ENCODE results near the gene ACAD10. TPM values are rescaled to one million over a fixed set of nuclear protein-coding genes. Genes with fewer than 3 reads are reported as not detected.

The ACAD10 gene
- total RNA-seq, 4 donors from 2014 or later, result 49.0 to 198 (median 54.7) TPM

GRCh38 chr12:111792155-111792855 lies 106.5 kb downstream of the ACAD10 start:
- Histone ChIP-seq H3K36me3 (peaks cover 0 to 70% (median 32%) of the 10 kb centered on the region in 4 donors), H3K4me3 (no peak overlapping the region), H3K27ac (peak overlapping the region; percentile 51 to 67 (median 53)), H3K9me3 (no peaks in the 10 kb centered on the region), H3K4me1 (peaks cover 0 to 19% (median 9%) of the 10 kb centered on the region in 4 donors), H3K27me3 (no peaks in the 10 kb centered on the region)
- 89% methylated on average over 27 of the region's 27 CpGs; no CpG with 5 or more reads in 1 of the 2 donors for WGBS, 2 donors (ENCODE audit: low coverage in 1 of 2)
- TF ChIP-seq POLR2A (IDR thresholded peaks at IDR 0.05) (no peak), POLR2AphosphoS5 (IDR thresholded peaks at IDR 0.05) (peak in 2 of 3 donors; percentile 16 to 25)
- intact Hi-C loops (cut with DNase I; ENCODE audit: low total_unique reads) (no loop called here), in situ Hi-C loops (cut with MboI; ENCODE audit: low pct_ligation_motif_present in 1 of 4, low pct_unique_long_range_greater_than_20kb in 1 of 4, low sequenced_read_pairs in 3 of 4) (no loop called here)
- DNase-seq, result peak; percentile 69

DNA sequence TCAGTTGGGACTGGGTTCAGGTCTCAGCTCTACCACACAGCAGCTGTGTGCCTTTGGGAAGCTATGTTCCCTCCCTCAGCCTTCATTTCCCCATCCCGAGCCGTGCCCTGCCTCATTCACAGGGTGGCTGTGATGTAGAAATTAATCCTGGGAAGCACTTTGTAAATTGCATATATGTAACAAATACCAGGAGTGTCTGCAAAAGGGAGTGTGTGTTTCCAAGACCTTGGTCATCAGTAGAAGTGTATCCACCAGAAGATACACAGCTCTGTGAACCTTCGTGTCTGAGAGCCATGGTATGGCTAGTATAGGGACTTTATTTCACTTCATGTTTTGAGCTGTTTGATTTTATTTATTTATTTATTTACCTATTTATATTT lies 107.0 kb downstream of the ACAD10 start:
- Histone ChIP-seq H3K27me3 (no peaks in the 10 kb centered on the region), H3K4me3 (no peak overlapping the region), H3K27ac (peak overlapping the region in 3 of 4 donors; percentile 51 to 67 (median 52)), H3K9me3 (no peaks in the 10 kb centered on the region), H3K36me3 (peaks cover 0 to 76% (median 34%) of the 10 kb centered on the region in 4 donors), H3K4me1 (peaks cover 0 to 15% (median 7%) of the 10 kb centered on the region in 4 donors)
- intact Hi-C loops (cut with DNase I; ENCODE audit: low total_unique reads), result no loop called here
- in situ Hi-C loops (cut with MboI; ENCODE audit: low pct_ligation_motif_present in 1 of 4, low pct_unique_long_range_greater_than_20kb in 1 of 4, low sequenced_read_pairs in 3 of 4), result no loop called here
- DNase-seq, result no peak
- 75 to 93% methylated on average over 3 of the region's 3 CpGs for WGBS, 2 donors (ENCODE audit: low coverage in 1 of 2)
- TF ChIP-seq POLR2AphosphoS5 (IDR thresholded peaks at IDR 0.05) (no peak), EP300 (IDR thresholded peaks at IDR 0.05; ENCODE audit: low read depth) (no peak), POLR2A (IDR thresholded peaks at IDR 0.05) (no peak)
- TF ChIP-seq, protein P1, sequence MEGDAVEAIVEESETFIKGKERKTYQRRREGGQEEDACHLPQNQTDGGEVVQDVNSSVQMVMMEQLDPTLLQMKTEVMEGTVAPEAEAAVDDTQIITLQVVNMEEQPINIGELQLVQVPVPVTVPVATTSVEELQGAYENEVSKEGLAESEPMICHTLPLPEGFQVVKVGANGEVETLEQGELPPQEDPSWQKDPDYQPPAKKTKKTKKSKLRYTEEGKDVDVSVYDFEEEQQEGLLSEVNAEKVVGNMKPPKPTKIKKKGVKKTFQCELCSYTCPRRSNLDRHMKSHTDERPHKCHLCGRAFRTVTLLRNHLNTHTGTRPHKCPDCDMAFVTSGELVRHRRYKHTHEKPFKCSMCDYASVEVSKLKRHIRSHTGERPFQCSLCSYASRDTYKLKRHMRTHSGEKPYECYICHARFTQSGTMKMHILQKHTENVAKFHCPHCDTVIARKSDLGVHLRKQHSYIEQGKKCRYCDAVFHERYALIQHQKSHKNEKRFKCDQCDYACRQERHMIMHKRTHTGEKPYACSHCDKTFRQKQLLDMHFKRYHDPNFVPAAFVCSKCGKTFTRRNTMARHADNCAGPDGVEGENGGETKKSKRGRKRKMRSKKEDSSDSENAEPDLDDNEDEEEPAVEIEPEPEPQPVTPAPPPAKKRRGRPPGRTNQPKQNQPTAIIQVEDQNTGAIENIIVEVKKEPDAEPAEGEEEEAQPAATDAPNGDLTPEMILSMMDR (IDR thresholded peaks at IDR 0.05), result no peak

DNA sequence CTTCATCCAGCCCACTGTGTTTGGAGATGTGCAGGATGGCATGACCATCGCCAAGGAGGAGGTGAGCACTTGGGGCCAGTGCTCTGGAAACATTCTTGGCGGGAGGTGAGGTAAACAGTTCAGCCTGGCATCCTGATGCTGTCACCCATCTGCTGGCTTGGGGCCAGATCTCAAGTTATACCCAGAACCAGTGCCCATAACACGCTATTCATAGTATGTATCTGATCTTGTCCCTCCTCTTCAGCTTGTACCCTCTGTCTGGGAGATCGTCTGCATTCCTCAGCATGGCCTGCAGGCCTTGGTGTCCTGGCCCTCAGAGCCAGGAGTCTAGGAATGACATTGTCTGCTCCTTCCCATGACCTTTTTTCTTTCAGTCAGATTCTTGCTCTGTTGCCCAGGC lies 112.3 kb downstream of the ACAD10 start:
- Histone ChIP-seq H3K27me3 (no peaks in the 10 kb centered on the region), H3K4me3 (no peak overlapping the region), H3K36me3 (peaks cover 0 to 85% (median 41%) of the 10 kb centered on the region in 4 donors), H3K27ac (no peak overlapping the region), H3K9me3 (no peaks in the 10 kb centered on the region), H3K4me1 (no peaks in the 10 kb centered on the region)
- no peak for TF ChIP-seq EP300 (IDR thresholded peaks at IDR 0.05; ENCODE audit: low read depth)
- no peak for TF ChIP-seq POLR2AphosphoS5 (IDR thresholded peaks at IDR 0.05)
- TF ChIP-seq POLR2A (IDR thresholded peaks at IDR 0.05), result no peak
- TF ChIP-seq, protein P1 (IDR thresholded peaks at IDR 0.05), result no peak
- in situ Hi-C loops (cut with MboI; ENCODE audit: low pct_ligation_motif_present in 1 of 4, low pct_unique_long_range_greater_than_20kb in 1 of 4, low sequenced_read_pairs in 3 of 4), result no loop called here
- 82% methylated on average over 4 of the region's 4 CpGs; no CpG with 5 or more reads in 1 of the 2 donors for WGBS, 2 donors (ENCODE audit: low coverage in 1 of 2)
- DNase-seq, result no peak
- intact Hi-C loops (cut with DNase I; ENCODE audit: low total_unique reads), result no loop called here

DNA sequence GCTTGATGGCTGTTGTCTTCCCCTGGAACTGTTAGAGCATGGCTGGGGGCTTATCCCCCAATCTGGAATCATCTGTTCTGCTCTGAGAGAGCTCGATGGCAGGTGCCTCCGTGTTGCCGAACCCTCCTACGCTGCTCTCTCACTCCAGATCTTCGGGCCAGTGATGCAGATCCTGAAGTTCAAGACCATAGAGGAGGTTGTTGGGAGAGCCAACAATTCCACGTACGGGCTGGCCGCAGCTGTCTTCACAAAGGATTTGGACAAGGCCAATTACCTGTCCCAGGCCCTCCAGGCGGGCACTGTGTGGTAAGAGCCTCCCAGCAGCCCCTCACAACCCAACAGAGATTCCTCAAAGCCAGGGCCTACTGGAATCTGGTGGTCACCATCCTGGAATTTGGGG lies 113.9 kb downstream of the ACAD10 start:
- Histone ChIP-seq H3K9me3 (no peaks in the 10 kb centered on the region), H3K4me3 (no peak overlapping the region), H3K27ac (no peak overlapping the region), H3K36me3 (peaks cover 0 to 82% (median 41%) of the 10 kb centered on the region in 4 donors), H3K4me1 (no peaks in the 10 kb centered on the region), H3K27me3 (no peaks in the 10 kb centered on the region)
- in situ Hi-C loops (cut with MboI; ENCODE audit: low pct_ligation_motif_present in 1 of 4, low pct_unique_long_range_greater_than_20kb in 1 of 4, low sequenced_read_pairs in 3 of 4) (loop anchor here in 3 of 4 donors (10.0 kb wide), 1 partner anchor 45 kb away; no protein-coding TSS in a partner anchor), intact Hi-C loops (cut with DNase I; ENCODE audit: low total_unique reads) (no loop called here)
- no peak for DNase-seq
- 96% methylated on average over 9 of the region's 9 CpGs; no CpG with 5 or more reads in 1 of the 2 donors for WGBS, 2 donors (ENCODE audit: low coverage in 1 of 2)
- TF ChIP-seq POLR2AphosphoS5 (IDR thresholded peaks at IDR 0.05) (no peak), EP300 (IDR thresholded peaks at IDR 0.05; ENCODE audit: low read depth) (no peak), POLR2A (IDR thresholded peaks at IDR 0.05) (no peak)
- TF ChIP-seq, protein P1 (IDR thresholded peaks at IDR 0.05), result no peak
